Putamen (tissue), 1 donor: Measurements from ENCODE around the gene NAPB.
"Not testable (repeated sequence)": the region's sequence is repeated elsewhere in the genome, so short reads cannot be mapped to it uniquely, and the experiment has no call there.

ENCODE experiments used
- DNase-seq: peaks from one replicate; pipeline ENCODE4 v3.0.0-alpha.2; 2016; ENCODE audit warnings: low spot score

NAPB gene

DNA sequence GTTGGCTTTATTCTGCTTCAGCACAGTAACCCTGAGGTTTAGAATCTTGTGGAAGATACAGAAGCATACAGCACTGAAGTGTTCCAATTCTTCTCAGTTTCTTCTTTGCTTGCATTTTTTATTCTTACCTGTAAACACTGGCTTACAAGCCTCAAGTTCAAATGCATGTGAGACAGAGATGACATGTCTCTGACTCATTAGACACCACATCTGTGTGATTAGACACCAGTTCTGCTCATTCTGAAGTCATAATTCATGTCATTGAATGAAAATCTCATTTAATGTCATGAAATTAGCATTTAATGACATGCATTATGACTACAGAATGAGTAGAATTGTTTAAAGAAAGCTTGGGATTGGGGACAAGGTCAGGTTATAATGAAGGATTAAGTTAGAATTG lies 53.5 kb downstream of the NAPB start:
- no peak for DNase-seq

DNA sequence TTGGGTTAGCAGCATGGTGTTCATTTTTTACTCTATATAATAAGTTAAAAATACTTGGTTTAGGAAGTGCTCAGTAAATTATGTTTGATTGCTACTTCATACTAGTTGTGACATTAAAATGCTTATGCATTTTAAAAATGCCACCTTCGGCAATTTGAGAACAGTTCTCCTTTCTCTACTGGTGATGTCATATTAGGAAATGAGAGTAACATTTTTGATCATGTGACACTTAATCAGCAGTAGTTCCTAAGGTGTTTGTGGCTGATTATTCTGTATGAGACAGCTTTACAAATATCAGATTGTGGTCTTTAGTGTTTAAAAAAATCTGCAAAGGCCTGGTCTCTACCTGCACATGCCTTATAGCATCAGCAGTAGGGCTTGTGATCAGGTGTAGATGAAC lies 54.9 kb downstream of the NAPB start:
- DNase-seq = no peak

DNA sequence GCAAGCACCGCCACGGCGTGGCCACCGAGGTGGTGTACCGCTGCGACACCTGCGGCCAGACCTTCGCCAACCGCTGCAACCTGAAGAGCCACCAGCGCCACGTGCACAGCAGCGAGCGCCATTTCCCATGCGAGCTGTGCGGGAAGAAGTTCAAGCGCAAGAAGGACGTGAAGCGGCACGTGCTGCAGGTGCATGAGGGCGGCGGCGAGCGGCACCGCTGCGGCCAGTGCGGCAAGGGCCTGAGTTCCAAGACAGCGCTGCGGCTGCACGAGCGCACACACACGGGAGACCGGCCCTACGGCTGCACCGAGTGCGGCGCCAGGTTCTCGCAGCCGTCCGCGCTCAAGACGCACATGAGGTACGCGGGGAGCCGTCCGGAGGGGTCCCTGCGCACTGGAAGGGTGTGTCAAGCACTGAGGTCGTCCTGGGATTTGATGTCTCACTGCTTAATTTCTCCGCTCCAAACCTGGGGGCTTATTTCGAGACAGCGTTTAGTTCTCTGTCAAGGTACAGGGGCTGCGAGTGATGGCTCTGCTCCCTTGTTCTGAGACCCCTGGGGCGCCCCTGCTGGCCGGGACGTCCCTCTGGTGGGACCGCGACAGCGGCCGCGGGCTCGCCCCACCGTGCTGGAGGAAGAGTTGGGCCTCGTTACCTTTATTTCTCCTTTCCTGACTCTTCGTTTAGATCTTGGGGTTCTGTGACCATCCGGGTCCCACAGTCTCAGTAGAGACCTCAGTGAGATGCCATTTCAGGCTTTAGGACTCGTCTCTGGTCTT lies 55.7 kb downstream of the NAPB start:
- no peak for DNase-seq

DNA sequence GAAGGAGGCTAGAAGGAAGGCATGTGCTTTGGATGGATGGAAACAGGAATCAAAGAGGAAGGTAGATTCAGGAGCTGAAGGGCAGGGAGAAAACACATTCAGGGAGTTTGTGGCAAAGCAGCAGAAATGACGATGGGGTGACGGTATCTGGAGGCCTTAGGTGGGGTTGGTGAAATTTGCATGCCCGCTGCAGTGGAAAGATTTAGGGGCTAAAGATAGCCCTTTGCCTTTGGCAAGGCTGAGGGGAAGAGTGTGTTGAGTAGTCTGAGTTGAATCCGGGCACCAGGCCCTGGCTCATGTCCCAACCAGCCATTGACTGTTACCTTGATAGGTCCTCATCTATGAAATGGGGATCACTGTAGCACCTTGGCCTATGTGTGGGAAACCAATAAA lies 58.0 kb downstream of the NAPB start:
- DNase-seq = no peak

DNA sequence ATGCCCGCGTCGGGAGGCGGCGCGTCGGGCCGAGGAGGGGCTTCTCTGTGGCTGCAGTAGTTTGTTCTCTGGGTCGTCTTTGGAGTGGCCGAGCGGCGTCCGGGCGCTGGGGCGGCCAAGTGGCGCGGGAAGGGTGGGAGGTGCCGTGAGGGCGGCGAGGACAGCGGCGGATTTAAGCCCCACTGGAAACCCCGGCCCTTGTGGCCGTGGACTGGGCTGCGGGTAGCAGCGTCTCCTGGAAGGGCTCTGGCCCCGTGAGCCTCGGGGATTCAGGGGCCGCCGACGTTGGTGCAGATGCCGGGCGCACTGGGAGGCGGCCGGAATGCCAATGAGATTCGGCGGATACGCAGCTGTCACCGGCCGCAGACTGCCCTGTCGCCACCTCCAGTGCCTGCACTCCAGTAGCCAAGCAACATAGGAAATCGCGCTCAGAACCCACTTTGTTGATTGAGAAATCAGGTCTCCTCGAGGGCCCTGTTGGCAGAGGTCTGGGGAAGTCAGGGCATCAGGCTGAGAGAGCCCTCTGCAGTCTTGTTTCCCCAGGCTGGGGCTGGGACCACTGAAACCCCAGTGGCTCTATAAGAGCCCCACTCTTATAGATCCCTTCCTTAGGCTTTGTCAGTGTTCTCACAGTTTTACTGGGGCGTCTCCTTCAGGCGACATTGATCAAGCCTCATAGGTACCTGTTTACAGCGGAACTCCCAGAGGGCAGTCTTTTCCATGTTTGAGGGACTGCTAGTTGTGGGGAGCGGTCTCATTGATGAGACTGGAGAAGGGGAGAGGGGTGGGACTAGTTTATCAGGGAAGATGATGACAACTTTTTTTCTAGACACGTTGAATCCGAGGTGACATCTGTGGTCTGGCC lies 58.7 kb downstream of the NAPB start:
- peak; percentile 22 for DNase-seq

DNA sequence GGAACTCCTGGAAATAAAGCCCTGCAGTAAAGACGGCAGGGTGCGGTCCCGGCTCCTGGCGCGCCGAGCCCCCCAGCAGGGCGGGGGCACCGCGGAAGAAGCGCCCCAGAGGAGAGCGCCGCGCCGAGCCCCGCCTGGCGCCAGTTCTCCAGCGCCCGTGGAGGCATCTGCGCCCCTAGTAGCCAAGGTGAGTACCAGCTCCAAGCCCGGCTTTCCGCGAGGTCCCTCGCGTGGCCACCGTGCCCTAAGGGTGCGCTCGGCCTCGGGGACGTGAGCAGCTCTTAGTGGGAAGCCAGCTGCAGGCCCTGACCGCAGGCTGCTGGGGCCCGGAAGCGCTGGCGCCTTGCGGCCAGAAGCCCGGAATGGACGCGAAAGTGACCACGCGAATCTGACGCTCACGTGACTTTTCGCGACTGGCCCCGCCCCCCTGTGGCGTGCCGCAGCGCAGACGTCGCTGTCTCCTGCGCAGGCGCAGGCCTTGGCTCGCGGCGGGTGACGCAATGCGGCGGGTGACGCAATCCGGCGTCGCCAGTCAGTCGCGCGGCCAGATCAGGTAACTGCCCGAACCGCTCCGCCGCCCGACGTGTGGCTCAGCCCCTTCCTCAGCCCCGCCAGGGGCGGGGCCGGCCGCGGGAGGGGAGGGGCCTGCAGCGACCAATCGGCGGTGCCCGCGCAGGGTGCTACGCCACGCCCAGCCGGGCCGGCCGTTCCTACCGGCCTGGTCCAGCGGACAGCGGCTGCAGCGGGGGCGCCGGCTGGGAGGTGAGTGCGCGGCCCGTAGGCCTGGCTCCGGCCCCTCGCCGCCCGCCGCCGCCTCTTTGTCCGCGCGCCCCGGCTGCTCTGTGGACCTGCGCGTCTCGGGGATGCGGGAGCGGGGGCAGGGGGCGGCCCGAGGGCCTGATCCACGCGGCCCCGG lies 59.6 kb downstream of the NAPB start, which contains the start of gene GZF1:
Gene GZF1, plus strand, starts transcription at position 707 of the 916 bp plus-strand sequence. CDS start 2,202 bp downstream, outside the sequence.
- DNase-seq = peak; percentile 98

DNA sequence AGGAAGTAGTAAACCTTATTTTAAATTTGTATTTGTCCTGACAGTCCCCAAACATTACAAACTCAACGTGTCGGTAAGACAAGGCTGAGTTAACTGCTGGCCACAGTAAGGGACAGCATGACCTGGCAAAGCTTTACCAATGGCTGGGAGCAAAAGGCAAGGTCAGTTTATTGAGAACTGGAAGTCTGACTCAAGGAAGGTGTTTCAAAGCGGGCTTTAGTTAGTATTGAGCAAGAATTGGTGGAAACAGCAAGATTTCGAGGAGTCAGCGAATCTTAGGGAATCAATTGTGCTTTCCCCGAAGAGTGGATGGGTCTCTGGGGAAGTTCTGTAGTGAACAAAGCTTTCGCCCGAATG lies 60.2 kb downstream of the NAPB start:
- DNase-seq = no peak

- no peak for DNase-seq
Observed at GRCh38 chr20:23360531-23360930, 60.8 kb downstream of the NAPB start.

DNA sequence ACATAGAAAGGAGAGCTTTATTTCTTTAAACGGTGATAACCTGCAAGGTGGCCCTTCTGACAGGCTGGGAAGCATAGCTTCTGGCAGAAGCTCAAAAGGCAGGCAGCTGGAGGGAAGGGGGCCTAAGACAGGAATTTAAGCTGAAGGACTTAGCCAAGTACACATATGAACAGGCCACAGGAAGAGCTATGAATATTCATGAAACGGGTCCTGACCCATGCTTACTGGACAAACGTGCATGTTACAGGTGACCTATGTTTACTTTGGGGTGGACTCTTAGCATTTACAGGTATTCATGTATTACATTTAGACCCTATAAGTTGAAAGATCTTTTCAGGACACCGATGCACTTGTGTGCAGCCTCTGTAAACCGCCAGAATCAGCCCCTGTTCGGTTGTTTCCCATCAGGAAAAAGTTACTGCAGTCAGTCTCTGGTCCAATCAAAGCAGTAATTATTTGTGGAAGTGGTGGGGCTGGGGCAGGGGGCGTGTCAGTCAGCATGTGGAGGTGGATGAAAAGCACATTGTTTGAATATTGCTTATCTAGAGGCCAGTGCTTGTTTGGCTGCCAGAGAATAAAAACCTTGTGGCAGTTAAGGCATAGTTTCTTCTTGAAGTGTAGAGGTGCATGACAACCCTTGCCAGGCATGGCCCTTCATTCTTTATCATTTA lies 62.2 kb downstream of the NAPB start:
- no peak for DNase-seq

GRCh38 chr20:23358563-23358906 lies 62.8 kb downstream of the NAPB start:
- DNase-seq = peak; percentile 23

GRCh38 chr20:23357767-23358562 lies 63.3 kb downstream of the NAPB start:
- peak; percentile 98 for DNase-seq

- no peak for DNase-seq
Observed at GRCh38 chr20:23356203-23356602, 65.1 kb downstream of the NAPB start.

GRCh38 chr20:23350904-23351838 lies 70.1 kb downstream of the NAPB start:
- peak; percentile 34 for DNase-seq

- peak; percentile 98 for DNase-seq
Observed at GRCh38 chr20:23350196-23350903, 70.9 kb downstream of the NAPB start, which contains the start of gene NXT1. TSS of gene NXT1 (plus strand) at chr20:23350791. CDS start at chr20:23354042, 3,251 bp downstream.

GRCh38 chr20:23349338-23350195 lies 71.7 kb downstream of the NAPB start:
- no peak for DNase-seq

DNA sequence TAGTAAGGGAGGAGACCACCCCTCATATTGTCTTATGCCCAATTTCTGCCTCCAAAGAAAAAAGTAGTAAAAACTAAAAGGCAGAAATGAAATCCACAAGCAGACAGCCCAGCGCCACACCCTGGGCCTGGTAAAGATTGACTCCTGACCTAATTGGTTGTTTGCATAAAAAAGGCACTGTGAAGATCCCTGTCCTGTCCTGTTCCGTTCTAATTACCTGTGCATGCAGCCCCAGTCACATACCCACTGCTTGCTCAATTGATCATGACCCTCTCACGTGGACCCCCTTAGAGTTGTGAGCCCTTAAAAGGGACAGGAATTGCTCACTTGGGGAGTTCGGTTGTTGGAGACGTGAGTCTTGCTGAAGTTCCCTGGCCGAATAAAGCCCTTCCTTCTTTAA lies 72.8 kb downstream of the NAPB start:
- DNase-seq = not testable (repeated sequence)

- DNase-seq = no peak
Observed at GRCh38 chr20:23347791-23348190, 73.5 kb downstream of the NAPB start.

DNA sequence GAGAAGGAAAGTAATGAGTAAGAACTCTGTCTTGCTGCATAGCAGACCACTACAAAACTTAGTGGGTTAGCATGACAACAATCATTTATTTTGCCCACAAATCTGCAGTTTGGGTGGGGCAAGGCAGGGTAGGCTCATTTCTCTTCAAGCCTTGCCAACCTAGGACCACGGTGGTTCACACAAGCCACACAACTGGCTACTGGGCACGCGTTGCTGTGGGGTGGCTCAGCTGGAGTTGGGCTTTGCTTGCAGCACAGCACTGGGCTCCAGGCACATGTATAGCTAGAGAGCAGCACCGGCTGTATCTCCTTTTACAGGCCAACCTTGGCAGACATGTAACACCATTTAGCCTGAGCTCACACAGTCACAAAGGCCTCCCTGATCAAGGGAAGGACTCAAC lies 75.3 kb downstream of the NAPB start:
- no peak for DNase-seq
